HG02588 (cell line): ENCODE data around the gene MR1.

Experiments used
- ATAC-seq: cut with Tn5 transposase; IDR thresholded peaks from one replicate; pipeline ENCODE4 v1.9.1; 2021; ENCODE audit warnings: mild to moderate bottlenecking, moderate library complexity; ENCODE audit not compliant: unreplicated experiment

Gene MR1

DNA sequence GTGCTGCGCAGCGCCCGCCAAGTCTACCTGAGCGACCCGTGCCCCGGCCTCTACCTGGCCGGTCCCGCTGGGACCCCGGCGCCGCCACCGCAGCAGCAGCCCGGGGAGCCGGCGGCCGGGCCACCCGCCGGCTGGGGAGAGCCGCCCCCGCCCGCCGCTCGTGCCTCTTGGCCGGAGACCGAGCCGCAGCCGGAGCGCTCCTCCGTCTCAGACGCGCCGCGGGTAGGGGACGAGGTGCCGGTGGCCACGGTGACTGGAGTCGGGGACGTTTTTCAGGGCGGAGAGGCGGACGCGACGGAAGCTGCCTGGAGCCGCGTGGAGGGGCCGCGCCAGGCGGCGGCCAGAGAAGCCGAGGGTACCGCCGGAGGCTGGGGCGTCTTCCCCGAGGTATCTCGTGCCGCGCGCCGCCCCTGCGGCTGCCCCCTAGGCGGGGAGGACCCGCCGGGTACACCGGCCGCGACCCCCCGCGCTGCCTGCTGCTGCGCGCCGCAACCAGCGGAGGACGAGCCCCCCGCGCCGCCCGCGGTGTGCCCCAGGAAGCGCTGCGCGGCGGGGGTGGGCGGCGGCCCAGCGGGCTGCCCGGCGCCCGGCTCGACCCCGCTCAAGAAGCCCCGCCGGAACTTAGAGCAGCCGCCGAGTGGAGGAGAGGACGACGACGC lies 55.4 kb downstream of the MR1 start:
- peak; percentile 7 for ATAC-seq

DNA sequence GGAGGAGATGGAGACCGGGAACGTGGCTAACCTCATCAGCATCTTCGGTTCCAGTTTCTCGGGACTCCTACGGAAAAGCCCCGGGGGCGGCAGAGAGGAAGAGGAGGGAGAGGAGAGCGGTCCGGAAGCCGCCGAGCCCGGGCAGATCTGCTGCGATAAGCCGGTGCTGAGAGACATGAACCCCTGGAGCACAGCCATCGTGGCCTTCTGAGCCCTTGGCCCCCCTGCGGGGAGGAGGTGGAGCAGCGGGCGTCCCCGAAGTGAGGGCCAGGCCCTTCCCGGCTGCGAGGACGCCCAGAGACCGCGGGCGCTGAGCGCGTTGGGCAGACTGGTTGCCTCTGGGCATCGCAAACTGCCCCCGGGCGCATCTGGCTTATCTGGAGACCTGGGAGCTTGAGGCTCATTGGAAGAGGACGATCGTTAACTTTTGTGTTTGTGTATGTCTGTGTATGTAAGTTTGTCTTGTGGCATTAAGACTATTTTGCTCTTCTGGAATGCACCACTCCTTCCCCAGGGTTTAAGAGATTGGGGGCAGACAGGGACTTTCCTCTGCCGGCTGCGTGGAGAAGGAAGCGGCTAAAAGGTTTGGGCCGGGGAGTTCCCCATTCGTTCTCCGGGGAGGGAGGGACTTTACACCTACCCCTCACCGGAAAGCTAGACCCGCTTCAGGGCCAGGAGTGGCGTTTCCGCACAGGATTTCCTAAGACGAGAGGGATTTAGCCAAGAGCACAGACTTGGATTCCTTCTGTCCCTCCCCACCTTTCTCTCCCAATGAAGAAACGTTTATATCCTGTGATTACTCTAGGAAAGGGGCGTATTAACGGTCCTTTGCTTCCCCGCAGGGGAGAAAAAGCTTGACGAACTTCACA lies 56.1 kb downstream of the MR1 start:
- ATAC-seq: peak; percentile 29

DNA sequence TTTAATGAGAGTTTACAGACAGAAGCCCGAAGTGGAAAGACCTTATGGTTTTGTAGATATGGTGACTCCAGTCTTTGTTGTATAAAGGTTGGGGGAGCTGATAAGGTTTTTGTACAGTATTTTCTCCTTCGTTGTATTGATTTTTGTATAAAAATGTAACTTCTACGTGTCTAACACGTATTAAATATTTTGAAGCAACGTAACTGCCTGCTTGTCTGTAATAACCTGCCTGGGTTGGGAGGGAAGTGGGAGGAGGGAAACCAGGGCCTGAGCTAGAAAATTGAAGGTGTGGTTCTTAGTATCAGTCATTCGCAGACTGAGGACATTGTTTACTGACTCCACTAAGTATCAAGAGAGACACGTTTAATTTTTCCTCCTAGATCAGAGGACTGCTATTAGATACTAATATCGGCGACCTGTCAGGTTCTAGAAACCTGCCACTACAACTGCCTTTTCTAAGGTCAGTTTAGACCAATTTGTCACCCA lies 56.9 kb downstream of the MR1 start:
- no peak for ATAC-seq

DNA sequence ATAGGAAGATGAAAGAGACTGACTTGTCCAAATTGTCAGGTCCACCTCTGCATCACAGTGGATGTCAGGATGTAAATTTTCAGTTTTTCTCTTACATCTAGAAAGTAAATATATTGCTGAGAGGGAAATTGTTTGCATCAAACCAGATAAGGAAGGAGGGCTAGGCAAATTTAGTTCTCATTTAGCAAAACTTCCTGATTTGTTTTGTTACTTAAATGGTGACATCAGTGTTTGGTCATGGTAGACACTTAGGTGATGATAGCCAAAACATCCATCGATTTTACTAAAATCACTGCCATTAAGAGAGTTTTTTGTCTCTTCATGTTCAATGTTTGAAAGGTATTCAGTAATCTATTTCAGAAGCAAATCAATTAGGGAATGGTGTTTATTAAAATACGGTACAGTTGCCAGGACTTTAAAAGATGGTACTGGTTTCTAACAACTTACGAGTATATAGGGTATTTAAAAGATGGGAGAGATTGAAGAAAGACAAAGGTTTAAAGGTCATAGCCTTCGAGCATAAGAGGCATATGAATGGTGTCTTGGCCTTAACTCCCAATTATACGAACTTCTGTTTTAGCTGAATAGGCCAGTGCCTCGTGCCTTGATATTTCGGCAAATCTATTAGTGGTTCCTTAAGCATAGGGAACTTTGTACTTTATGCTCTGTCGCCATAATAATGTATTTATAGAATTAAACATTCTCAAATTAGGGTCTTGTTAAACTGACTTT lies 57.7 kb downstream of the MR1 start:
- ATAC-seq: no peak

DNA sequence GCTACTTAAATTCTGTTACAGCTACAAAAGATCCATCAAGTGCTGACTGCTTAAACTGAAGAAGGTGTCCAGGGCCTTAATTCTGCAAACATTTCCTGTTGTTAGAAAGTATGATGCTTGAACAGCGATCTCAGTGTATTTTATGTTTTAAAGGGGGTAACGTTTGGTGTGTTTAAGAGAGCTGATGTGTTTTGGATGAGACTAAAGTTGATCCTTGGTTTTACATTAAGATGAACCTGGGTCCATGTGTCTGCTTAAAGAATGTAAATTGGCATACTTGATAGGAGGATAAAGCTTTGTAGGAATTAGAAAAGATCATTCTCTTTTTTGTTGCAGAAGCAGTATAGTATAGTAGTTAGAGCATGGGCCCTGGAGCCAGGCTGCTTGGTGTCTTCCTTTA lies 58.3 kb downstream of the MR1 start:
- no peak for ATAC-seq

DNA sequence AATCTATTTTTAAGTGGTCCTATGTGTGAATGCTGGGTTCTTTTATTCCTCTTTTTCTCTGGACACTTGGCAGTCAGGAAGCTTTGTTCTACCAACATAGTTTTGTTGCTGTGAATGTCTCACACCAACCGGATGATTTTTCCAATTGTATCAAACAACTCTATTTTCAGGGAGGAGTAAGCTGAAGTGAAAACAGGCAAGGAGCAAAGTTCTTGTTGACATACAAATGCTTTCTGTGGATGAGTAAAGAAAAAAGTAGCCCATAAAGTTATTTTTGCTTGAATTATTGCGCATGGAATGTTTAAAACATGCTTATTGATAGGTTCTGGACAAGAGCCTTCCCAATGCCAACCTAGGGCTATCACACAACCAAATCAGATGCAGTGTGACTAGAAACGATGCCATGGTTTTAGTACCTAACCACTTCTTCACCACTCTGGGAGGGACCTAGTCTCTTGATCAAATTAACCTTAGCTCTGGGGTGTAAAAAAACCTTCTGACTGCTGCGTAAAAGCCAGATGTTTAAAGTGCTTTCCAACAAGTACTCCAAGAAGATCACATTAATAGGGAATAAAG lies 59.2 kb downstream of the MR1 start:
- no peak for ATAC-seq

DNA sequence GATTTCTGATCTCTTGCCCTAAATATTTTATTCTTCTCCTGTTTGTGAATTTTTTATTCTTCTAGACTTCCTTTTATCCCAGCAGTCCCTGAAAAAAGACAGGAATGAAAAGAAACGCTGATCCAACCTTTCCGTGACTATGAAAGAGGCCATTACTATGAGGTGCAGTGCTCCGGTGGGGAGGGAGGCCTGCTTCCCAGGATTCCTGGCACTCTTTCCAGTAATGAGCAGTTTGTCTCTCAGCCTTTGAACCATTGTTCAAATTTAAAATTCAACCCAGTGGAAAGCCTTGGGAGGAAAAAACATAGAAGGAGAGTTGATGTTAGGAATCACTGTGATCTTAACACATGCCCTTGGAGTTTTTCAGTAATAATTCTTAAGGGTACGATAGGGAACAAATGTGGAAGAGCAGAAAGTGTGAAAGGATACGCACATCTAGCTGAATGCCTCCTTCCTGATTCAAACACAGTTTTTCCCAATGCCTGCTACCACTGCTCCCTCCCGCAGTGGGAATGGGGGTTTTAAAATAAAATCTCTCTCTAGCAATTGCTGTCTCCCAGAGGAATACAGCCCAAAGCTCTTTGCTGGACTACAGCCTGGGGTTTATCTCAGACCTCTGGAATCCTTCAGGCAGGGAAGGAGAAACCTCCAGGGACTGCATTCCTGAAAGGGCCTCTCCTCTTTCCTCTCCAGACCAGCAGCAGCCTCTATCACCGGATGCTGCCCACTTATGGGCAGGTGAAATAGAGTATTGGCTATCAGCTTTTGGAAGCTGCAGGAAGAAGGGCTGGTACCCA lies 60.8 kb downstream of the MR1 start:
- no peak for ATAC-seq

DNA sequence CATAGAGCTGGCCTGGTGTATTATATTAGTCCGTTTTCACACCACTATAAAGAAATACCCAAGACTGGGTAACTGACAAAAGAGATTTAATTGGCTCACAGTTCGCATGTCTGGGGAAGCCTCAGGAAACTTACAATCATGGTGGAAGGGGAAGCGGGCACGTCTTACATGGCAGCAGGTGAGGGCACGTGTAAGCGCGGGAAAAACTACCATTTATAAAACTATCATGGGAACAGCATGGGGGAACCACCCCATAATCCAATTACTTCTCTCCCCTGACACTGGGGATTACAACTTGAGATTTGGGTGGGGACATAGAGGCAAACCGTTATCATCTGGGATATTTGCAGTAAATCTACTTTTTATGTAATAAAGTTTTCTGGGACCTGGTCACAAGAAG lies 61.5 kb downstream of the MR1 start:
- ATAC-seq: no peak

DNA sequence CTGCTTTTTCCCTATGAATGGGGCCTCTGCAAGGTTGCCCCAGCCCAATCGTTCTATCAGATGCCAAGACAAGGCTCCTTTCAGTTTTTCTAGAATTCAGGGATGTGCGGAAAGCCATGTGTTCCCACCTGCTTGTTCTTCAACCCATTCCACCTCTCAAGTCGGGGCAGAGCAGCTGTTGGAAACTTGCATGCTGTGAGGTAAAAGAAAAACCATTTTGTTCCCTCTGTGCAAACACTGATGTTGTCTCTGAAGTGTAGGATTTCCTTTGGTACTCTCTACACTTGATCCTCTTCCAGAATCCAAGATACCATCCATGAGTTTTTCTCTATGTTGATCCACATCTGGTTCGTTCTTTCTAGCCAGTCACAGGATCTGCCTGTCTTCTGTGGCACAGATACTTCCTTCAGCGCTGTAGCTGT lies 62.0 kb downstream of the MR1 start:
- no peak for ATAC-seq

DNA sequence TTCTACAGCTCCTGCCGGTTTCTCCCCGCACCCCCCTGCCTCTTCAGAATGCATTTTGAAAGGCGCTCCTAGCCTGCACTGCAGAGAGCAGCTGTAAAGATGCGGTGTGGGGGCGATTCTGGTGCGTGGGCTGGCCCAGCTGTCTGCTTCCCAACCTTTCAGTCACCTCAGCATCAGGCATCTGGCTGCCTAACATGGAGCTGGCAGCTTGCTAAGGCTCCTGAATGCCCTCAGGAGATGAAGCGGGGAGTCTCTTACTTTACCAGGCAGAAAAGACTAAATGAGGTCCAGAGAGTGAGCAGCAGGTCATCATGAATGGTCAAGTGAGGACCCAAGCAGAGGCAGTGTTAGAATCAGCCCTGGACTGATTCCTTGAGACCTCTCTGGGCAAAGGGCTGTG lies 63.5 kb downstream of the MR1 start:
- ATAC-seq: no peak

DNA sequence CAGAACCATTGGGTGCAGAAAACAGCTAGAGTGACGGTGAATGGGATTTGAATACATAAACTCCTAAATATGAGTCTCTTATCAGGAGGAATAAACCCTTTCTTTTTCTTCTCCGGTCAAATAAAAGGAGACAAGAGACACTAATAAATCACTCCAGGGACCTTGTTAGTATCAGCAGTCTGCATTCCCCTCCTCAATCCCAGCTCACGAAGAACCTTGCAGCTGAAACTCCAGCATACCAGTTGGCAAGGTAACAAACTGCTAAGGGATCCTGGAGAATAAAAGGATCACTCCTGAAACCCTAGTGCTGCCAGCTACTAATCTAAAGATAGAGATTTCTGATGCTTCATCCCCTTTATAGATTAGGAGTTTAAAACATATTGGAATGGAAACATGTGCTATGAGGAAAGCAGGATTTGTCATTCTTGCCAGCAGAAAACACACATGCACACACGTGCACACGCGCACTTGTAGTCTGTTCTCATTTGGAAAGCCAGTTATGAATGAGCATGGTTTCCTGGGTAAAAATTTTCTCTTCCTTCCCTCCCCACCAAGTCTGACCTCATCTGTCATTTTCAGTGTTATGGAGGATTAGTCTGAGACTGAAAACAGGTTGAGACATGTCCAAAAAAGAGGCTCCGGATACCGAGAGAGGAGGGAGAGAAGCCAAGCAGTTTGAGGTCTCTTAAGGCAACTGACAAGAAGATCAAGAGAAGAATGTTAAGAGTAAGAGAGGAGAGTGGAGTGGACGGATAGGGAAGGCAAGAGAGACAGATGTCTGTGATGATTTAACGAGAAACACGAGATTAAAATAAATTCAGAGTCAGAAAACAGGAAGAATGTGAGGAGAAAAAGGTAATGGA lies 65.6 kb downstream of the MR1 start:
- ATAC-seq: peak; percentile 62

DNA sequence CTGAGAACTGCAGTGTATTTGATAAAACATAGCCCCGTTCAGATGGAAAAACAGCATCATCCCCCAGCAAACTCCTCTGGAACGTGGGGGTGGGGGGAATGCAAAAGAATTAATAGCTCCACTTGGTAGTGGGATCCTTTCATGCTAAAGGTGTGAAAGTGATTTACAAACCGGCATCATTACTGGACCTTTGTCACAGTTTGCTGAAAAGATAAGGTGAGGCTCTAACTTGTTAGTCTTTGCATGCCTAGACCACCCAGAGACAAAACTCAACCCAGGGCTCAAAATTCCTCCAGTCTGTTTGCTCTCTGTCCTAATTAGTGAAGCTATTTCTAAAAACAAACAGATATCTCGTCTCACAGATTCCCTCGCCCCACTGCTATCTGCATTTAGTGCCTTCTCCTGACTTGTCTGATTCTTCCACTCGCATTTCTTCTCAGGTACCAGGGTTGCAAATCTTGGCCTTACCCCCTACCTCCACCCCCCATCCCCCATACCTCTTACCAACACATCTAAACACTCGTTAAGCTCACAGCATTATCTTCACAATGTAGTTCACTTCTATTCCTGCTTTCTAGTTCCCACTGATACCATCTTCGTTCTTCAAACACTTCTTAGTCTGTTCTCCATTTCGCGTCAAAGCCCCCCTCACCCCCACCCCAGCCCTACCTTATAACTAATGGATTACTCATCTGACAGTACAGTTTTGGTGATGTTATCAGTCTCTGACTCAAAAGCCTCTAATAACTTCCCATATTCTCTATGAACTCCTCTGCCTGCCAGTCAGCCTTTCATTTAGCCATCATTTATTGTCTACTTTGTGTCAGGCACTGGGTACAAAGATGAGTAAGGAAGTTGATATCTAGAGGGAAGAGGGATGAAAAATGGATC lies 66.5 kb downstream of the MR1 start:
- no peak for ATAC-seq

DNA sequence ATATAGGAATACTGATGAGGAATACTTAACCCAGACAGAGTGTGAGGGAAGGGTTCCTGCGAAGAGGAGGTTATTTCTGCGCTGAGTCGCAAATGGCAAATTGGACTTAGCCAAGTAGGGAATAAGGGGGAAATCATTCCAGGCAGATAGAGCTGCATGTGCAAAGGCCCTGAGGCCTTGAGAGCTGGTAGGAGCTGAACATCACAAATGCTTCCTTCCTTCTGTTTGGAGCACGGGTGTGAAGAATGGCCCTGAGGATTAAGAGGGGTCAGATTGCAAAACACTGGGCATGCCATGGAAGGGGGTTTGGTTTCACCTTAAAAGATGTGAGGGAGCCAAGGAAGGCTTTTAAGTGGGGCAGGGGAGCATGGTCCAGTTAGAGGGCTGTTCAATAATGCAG lies 67.2 kb downstream of the MR1 start:
- no peak for ATAC-seq

DNA sequence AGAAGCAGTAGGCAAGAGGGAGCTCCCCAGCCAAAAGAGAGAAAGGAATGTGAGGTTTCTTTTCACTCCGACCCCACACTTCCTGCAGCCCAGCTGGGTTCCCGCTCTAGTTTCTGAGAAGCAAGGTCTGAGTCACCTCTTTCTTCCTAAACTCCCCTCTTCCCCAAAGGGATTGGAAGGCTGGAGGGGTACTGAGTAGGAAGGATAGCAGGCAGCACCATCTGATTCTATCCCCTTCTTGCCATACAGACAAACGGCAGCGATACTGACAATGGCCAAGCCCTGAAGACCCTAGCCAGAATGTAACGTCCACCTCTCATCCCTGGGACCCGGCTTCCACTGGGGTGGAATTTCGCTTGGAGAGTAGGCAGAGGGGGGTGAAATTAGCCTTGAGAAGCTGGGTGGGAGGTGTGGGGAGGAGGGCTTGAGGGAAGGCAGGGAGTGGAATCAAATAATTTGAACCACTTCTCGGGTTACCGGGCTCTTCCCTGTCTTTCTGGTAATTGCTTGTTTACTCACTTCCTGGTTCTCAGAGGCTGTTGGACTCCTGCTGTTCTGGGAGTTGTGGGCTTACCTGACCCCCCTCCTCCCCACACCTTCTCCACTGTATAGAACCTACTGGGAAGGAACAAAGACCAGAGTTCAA lies 67.9 kb downstream of the MR1 start:
- ATAC-seq: no peak

DNA sequence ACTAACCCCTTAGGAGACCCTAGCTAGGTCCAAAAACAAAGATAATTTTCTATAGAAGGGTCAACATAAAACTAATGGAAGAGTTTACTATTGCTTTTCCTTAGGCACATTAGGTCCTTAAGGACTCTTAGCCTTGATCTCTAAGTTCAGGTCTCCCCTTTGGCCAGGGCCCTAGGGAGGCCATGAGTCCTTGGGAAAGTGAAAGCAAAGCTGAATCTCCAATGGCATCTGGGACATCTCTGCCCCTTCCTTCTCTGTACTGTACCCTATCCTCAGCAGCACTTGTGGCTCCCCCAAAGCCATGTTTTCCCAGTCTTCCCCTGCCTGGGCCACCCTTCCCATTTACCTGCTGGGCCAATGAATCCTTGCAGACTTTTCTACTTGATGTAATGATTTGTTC lies 69.1 kb downstream of the MR1 start:
- no peak for ATAC-seq

DNA sequence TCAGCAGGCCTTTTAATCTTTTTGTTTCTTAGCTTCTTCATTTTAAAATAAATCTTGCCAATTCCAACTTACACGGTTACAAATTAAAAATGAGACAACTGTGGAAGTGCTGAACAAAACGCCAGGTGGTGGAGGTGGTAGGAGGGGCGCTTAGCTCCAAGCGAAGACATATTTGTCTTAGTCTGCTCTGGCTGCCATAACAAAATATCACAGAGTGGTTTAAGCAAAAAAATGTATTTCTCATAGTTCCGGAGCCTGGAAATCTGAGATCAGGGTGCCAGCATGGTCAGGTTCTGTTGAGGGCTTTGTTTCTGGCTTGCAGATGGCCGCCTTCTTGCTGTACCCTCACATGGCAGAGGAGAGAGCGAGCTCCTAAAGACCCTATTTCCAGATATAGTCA lies 69.6 kb downstream of the MR1 start:
- no peak for ATAC-seq

DNA sequence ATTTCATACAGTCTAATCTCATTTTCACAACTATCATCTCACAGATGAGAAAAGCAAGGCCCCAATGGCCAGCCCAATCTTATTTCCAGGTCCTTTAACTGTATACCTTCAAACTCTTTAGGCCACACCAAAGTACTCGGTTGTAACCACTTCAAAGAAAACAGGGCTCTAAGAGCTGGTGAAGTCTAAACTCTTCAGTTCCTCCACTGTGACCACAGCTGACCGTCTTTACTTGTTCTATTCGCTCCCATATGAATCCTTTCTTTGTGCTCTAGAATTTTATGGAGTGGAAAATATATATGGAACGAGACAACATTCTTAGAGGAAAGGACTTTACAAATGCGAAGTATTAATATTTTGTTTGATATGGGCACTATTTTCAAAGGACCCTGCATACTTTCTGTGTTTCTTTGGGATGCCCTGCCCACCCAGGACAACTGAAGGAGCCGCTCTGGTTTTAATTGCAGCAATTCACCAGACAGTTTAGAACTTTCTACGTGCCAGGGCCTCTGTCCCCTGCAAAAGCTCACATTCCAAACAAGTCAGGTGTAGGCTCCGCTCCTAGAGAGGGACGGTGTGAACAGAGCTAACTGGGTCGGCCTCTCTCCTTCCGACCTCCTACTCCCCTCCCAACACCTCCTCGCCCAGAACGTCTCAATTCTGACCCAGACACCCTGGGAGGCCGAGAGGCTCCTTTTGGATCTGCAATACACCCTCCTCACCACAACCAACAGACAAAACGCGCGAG lies 70.4 kb downstream of the MR1 start:
- peak; percentile 17 for ATAC-seq
